Cardiac muscle cell (in vitro differentiated cells and primary cell): Measurements from ENCODE around the gene STK26. TPM values are rescaled to one million over a fixed set of nuclear protein-coding genes. Genes with fewer than 3 reads are reported as not detected.
A peak's percentile ranks its signal among the peaks of the same experiment; 100 is the strongest.
"Not testable (repeated sequence)": the region's sequence is repeated elsewhere in the genome, so short reads cannot be mapped to it uniquely, and the experiment has no call there.

ENCODE experiments used
- DNase-seq, 2 donors: peaks; one replicate each; pipeline versions ENCODE4 v3.0.0 to v3.0.0-alpha.2; 2010 to 2017; ENCODE audit warnings: low read depth in 1 of 2, low spot score in 1 of 2
- H3K27ac ChIP-seq: fragments of 200-600 bp; sonication (generic); 2 replicates; pipeline ENCODE4 v1.5.1; 2016
- H3K27me3 ChIP-seq: fragments of 200-600 bp; sonication (generic); 2 replicates; pipeline ENCODE4 v1.6.0; 2016; ENCODE audit warnings: control low read depth
- H3K36me3 ChIP-seq: fragments of 200-600 bp; sonication (generic); 2 replicates; pipeline ENCODE4 v1.5.1; 2016; ENCODE audit warnings: control low read depth
- H3K4me1 ChIP-seq: fragments of 200-600 bp; sonication (generic); 2 replicates; pipeline ENCODE4 v1.8.1; 2017; ENCODE audit warnings: low read depth, mild to moderate bottlenecking, mixed run types
- H3K4me3 ChIP-seq: fragments of 200-600 bp; sonication (generic); 2 replicates; pipeline ENCODE4 v1.5.1; 2016; ENCODE audit warnings: mild to moderate bottlenecking
- H3K9me3 ChIP-seq: fragments of 200-600 bp; sonication (generic); 2 replicates; pipeline ENCODE4 v1.5.1; 2017; ENCODE audit warnings: low read depth, mild to moderate bottlenecking, control low read depth
- polyA plus RNA-seq: library from polyadenylated mRNA; unstranded; fragments of >200 nt; fragmentation: Nextera tagmentation; extraction: Ambion mirVana; gene quantifications from 2 replicates; pipeline ENCODE4 v1.2.1, GENCODE V29; 2016
- total RNA-seq: library from RNA; depleted of rRNA; stranded (reverse); fragments of >200 nt; gene quantifications from 2 replicates; pipeline ENCODE4 v1.2.3, GENCODE V29; 2016
- TF ChIP-seq, protein P1 (sequence below): IDR thresholded peaks from 2 replicates; pipeline ENCODE4 v1.5.1; 2012; ENCODE audit warnings: low read depth, mild to moderate bottlenecking, low read length

Gene STK26
- total and polyA plus RNA-seq, 2 experiments from 2014 or later = 86.1 to 112 TPM

DNA sequence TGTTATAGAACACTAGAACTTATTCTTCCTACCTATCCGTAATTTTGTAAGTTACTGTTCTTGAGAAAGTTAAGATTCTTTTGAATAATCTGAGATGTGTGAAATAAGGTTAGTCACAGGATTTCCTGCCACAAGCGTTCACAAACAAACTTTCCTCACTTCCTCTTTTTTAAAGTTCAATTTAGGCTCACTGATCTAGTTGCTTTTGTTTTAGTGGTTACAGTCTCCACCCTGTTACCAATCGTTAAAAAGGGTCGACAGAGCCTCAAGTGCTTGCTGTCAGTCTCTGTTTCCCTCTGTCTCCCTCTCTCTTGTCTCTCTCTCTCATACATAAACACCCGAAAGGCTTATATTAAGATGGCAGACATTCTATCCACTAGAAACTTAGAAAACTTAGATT is 35.9 kb upstream of the STK26 start:
- no peak for DNase-seq
- H3K36me3 ChIP-seq = no peaks in the 10 kb centered on the region
- no peaks in the 10 kb centered on the region for H3K27me3 ChIP-seq
- TF ChIP-seq, protein P1, sequence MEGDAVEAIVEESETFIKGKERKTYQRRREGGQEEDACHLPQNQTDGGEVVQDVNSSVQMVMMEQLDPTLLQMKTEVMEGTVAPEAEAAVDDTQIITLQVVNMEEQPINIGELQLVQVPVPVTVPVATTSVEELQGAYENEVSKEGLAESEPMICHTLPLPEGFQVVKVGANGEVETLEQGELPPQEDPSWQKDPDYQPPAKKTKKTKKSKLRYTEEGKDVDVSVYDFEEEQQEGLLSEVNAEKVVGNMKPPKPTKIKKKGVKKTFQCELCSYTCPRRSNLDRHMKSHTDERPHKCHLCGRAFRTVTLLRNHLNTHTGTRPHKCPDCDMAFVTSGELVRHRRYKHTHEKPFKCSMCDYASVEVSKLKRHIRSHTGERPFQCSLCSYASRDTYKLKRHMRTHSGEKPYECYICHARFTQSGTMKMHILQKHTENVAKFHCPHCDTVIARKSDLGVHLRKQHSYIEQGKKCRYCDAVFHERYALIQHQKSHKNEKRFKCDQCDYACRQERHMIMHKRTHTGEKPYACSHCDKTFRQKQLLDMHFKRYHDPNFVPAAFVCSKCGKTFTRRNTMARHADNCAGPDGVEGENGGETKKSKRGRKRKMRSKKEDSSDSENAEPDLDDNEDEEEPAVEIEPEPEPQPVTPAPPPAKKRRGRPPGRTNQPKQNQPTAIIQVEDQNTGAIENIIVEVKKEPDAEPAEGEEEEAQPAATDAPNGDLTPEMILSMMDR = no peak
- H3K27ac ChIP-seq = no peak overlapping the region
- peaks cover 14% of the 10 kb centered on the region for H3K4me1 ChIP-seq
- H3K9me3 ChIP-seq = no peaks in the 10 kb centered on the region
- no peak overlapping the region for H3K4me3 ChIP-seq

DNA sequence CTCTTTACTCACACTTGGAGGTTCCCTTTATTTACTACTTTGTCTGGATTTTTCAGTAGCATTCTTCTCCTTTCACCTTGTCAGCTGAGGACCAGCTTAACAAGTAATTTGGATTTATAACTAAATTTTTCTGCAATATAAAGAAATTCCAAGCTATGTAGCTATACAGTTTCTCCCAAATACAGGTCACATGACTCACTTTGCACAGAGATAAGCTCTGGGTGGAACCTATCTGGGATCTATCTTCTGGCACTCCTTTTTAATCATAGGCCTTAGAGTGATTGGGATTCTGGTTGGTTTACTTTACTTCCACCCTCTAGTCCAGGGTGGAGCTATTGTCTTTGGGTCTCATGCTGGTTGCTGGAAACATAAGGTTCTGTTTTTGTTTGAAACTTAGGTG is 34.9 kb upstream of the STK26 start:
- H3K4me3 ChIP-seq = no peak overlapping the region
- DNase-seq = no peak
- H3K4me1 ChIP-seq = peaks cover 8% of the 10 kb centered on the region
- H3K27me3 ChIP-seq = no peaks in the 10 kb centered on the region
- H3K36me3 ChIP-seq = no peaks in the 10 kb centered on the region
- H3K9me3 ChIP-seq = no peaks in the 10 kb centered on the region
- no peak overlapping the region for H3K27ac ChIP-seq
- TF ChIP-seq, protein P1 = no peak

DNA sequence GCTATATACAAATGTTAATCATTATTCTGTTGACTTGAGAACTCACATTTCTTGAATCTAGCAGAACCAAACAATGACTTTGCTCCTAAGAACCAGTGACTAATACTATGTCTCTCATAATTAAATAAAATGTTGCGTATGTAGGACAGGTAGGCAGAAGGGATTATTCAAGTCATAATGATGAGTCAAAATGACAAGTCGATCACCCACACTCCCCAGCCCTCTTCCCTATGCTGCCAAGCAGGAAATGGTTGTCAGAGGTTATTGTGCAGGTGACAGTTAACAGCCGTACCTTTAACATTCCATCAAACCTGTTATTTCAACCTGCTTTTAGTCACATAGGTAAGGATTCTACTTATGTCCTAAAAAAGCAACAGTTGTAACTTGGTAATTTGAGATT is 22.0 kb upstream of the STK26 start:
- H3K4me3 ChIP-seq = no peak overlapping the region
- no peaks in the 10 kb centered on the region for H3K9me3 ChIP-seq

DNA sequence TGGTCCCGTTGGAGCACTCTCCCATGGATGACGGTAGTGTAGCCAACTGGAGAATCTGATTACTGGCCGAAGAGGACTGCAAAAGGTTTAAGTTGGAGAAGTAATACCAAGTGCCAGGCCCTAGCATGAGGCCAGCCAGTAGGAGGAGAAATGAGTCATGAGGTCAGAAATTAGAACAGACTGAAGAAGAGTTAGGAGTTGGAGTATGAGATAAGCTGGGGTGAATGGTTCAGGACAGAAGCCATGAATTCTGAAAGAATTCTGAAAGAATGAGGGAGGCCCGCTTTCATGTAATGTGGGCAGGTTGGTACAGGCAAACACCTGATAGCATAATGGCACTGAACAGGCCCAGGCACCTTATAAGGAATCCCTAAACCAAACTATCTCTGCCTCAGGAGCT is 18.4 kb upstream of the STK26 start:
- Histone ChIP-seq H3K9me3 (no peaks in the 10 kb centered on the region), H3K36me3 (no peaks in the 10 kb centered on the region), H3K4me1 (no peaks in the 10 kb centered on the region), H3K27ac (no peak overlapping the region), H3K27me3 (no peaks in the 10 kb centered on the region), H3K4me3 (no peak overlapping the region)
- TF ChIP-seq, protein P1 = no peak
- peak in 1 of 2 donors; percentile 1 for DNase-seq

More for the DNA sequence above, 22.0 kb upstream of the STK26 start:
- TF ChIP-seq, protein P1 = no peak
- no peaks in the 10 kb centered on the region for H3K27me3 ChIP-seq
- no peaks in the 10 kb centered on the region for H3K4me1 ChIP-seq
- no peaks in the 10 kb centered on the region for H3K36me3 ChIP-seq
- H3K27ac ChIP-seq = no peak overlapping the region
- no peak for DNase-seq

DNA sequence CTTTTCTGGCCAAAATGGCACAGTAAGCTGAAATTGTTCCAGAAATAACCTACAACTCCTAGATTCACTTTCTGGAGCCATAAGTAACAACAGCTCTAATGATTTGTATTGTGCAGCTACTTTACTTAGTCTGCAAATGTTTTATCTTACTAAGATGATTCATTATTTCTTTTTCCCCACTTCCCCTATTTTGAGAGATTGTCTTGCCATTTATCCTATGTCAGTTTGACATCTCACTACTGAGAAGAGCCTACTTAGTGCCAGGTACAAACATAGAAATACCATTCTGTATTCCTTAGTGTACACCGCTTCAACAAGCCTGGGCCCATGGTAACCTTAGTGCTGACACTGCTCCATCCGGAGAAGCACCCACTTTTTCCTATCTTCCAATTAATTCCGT is 13.8 kb upstream of the STK26 start:
- Histone ChIP-seq H3K9me3 (no peaks in the 10 kb centered on the region), H3K27me3 (no peaks in the 10 kb centered on the region), H3K27ac (no peak overlapping the region), H3K4me1 (no peaks in the 10 kb centered on the region), H3K36me3 (no peaks in the 10 kb centered on the region), H3K4me3 (no peak overlapping the region)
- no peak for DNase-seq
- TF ChIP-seq, protein P1 = no peak

DNA sequence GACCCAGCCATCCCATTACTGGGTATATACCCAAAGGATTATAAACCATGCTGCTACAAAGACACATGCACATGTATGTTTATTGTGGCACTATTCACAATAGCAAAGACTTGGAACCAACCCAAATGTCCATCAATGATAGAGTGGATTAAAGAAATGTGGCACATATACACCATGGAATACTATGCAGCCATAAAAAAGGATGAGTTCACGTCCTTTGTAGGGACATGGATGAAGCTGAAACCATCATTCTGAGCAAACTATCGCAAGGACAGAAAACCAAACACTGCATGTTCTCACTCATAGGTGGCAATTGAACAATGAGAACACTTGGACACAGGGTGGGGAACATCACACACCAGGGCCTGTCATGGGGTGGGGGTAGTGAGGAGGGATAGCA is 12.9 kb upstream of the STK26 start:
- DNase-seq, H3K4me1 ChIP-seq, H3K36me3 ChIP-seq, H3K4me3 ChIP-seq, H3K27me3 ChIP-seq, H3K9me3 ChIP-seq, H3K27ac ChIP-seq: not testable (repeated sequence)
